Lower lobe of right lung (tissue), 2 donors: ENCODE measurements around the gene OCA2. TPM values are rescaled to one million over a fixed set of nuclear protein-coding genes. Genes with fewer than 3 reads are reported as not detected.
"Not testable (repeated sequence)": the region's sequence is repeated elsewhere in the genome, so short reads cannot be mapped to it uniquely, and the experiment has no call there.

Experiments used
- ATAC-seq, 2 donors: fragments of 200-7000 bp; cut with Tn5 transposase; one replicate each; pipeline ENCODE4 v1.9.1; 2020 to 2022; ENCODE audit warnings: mild to moderate bottlenecking in 2 of 2, moderate library complexity in 2 of 2
- DNase-seq: peaks from one replicate; pipeline ENCODE4 v3.0.0-alpha.2; 2020
- H3K27ac ChIP-seq: fragments of 200-600 bp; one replicate; pipeline ENCODE4 v1.8.0; 2022
- H3K27me3 ChIP-seq: fragments of 200-600 bp; one replicate; pipeline ENCODE4 v1.8.0; 2022; ENCODE audit warnings: low read depth
- H3K36me3 ChIP-seq: fragments of 200-600 bp; one replicate; pipeline ENCODE4 v1.8.0; 2022; ENCODE audit warnings: mild to moderate bottlenecking
- H3K4me1 ChIP-seq: fragments of 200-600 bp; one replicate; pipeline ENCODE4 v1.8.0; 2022
- H3K4me3 ChIP-seq: fragments of 200-600 bp; one replicate; pipeline ENCODE4 v1.8.0; 2022; ENCODE audit warnings: mild to moderate bottlenecking
- H3K9me3 ChIP-seq: fragments of 200-600 bp; one replicate; pipeline ENCODE4 v1.8.0; 2022
- intact Hi-C: fragments of 100-400 bp; cut with DNase I; formaldehyde crosslinking; loops from one replicate; pipeline ENCODE4 v1.11.0; 2022
- total RNA-seq: library from RNA; stranded (reverse); fragmentation: NEBNext Ultra II Directional; extraction: Animal tissue kit (Norgen Biotek cat#: 25700); gene quantifications from one replicate; pipeline ENCODE4 v1.2.1, GENCODE V29; 2021
- TF ChIP-seq, protein P1 (sequence below): fragments of 200-600 bp; IDR thresholded peaks from one replicate; pipeline ENCODE4 v1.8.0; 2022; ENCODE audit warnings: antibody characterized with exemption, mild to moderate bottlenecking
- donor health status: DM: no; HTN: yes; CAD: no; lungs with severe emphysema.

OCA2 gene
- total RNA-seq, 1 donor from 2014 or later, result 1.2 TPM

DNA sequence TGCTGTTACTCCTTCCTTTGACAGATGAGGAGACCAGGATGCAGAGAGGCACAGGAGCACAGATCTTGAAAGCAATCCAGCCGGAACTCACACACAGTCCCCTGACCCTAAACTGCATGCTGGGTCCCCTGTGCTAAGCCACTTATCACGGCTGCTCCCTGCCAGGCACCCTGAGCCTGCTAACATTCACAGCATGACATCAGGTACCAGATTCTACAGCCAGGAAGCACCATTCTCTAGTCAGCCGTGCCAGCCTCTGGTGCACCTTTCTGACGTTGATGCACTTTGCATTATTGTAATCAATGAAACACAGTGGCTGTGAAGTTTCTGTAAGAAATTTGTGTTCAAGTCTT, 247.3 kb downstream of the OCA2 start:
- no peak overlapping the region for H3K27ac ChIP-seq
- TF ChIP-seq, protein P1, sequence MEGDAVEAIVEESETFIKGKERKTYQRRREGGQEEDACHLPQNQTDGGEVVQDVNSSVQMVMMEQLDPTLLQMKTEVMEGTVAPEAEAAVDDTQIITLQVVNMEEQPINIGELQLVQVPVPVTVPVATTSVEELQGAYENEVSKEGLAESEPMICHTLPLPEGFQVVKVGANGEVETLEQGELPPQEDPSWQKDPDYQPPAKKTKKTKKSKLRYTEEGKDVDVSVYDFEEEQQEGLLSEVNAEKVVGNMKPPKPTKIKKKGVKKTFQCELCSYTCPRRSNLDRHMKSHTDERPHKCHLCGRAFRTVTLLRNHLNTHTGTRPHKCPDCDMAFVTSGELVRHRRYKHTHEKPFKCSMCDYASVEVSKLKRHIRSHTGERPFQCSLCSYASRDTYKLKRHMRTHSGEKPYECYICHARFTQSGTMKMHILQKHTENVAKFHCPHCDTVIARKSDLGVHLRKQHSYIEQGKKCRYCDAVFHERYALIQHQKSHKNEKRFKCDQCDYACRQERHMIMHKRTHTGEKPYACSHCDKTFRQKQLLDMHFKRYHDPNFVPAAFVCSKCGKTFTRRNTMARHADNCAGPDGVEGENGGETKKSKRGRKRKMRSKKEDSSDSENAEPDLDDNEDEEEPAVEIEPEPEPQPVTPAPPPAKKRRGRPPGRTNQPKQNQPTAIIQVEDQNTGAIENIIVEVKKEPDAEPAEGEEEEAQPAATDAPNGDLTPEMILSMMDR, result no peak

DNA sequence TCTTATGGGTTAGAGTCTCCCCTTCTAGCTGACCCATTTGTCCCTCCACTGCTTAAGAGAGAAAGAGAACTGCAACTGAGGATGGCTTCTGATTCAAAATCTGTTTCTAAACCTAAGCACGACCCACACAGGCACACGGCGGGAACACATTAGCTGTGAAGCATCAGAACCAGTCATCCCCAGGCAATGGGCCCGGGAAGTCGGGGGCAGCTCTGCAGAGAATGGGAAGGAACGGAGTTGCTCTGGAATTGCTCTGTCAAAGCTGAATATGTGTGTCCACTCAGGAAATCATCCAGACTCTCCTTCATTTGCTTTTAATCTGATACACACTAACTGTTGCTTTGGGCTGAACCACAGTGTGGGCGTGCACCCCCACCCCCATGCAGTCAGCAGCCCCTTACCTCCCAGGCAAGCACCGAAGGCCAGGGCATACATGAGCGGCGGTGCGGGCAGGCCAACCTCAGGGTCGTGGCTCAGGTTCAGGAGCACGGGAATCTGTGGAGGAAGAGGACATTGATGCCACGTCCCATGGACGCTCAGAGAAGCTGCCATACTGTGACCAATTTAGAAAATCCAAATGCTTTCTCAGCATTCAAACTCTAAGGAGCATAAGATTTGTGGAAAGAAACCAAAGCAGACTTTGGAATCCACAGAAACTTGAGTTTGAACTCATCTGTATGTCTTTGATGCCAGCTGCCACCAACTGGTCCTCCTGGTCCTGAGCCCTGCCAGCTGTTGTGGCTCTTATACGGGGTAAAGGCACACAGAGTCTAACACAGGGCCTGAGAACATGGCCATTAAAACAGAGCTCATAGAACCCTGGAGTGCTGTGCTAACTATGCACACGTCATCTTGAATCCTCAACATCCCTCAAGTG, 247.9 kb downstream of the OCA2 start:
- TF ChIP-seq, protein P1, result no peak
- H3K4me1 ChIP-seq, result no peaks in the 10 kb centered on the region
- no peak for ATAC-seq
- no peak for DNase-seq
- H3K36me3 ChIP-seq, result no peaks in the 10 kb centered on the region
- H3K27me3 ChIP-seq, result no peaks in the 10 kb centered on the region
- H3K4me3 ChIP-seq, result no peak overlapping the region
- intact Hi-C loops, result no loop called here
- no peaks in the 10 kb centered on the region for H3K9me3 ChIP-seq
- no peak overlapping the region for H3K27ac ChIP-seq

More for the DNA sequence above, 247.3 kb downstream of the OCA2 start:
- no peaks in the 10 kb centered on the region for H3K4me1 ChIP-seq
- intact Hi-C loops, result no loop called here
- no peaks in the 10 kb centered on the region for H3K27me3 ChIP-seq
- no peaks in the 10 kb centered on the region for H3K9me3 ChIP-seq
- no peak for DNase-seq
- H3K4me3 ChIP-seq, result no peak overlapping the region
- H3K36me3 ChIP-seq, result no peaks in the 10 kb centered on the region
- no peak for ATAC-seq

DNA sequence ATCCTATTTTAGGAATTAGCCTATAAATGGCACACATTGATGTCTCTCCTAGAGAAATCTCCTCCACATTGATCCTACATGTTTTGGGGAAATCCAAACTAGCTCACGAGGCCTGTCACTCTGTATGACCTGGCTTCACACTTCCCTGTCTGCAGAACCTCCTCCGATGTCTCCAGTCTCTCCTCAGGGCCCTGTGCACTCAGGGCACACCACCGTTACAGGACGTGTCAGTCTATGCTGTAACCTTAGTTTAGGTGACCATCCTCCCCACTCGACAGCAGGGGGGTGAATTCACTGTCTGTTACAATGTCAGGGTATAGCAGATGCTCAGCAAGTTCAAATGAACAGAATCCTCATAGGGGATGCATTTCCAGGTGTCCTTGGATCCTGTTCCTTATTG, 249.1 kb downstream of the OCA2 start:
- intact Hi-C loops, result no loop called here
- no peak for ATAC-seq
- Histone ChIP-seq H3K36me3 (no peaks in the 10 kb centered on the region), H3K4me3 (no peak overlapping the region), H3K27me3 (no peaks in the 10 kb centered on the region), H3K27ac (no peak overlapping the region), H3K9me3 (no peaks in the 10 kb centered on the region), H3K4me1 (no peaks in the 10 kb centered on the region)
- no peak for DNase-seq
- TF ChIP-seq, protein P1, result no peak

DNA sequence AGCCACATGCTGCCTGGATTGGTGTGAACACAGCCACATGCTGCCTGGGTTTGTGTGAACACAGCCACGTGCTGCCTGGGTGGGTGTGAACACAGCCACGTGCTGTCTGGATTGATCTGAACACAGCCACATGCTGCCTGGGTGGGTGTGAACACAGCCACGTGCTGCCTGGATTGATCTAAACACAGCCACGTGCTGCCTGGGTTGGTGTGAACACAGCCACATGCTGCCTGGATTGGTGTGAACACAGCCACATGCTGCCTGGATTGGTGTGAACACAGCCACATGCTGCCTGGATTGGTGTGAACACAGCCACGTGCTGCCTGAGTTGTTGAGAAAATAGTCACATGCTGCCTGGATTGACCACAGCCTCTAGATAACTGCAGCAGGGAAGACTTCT, 250.2 kb downstream of the OCA2 start:
- H3K4me3 ChIP-seq, H3K27me3 ChIP-seq, DNase-seq, intact Hi-C loops, H3K36me3 ChIP-seq, H3K27ac ChIP-seq, H3K9me3 ChIP-seq, H3K4me1 ChIP-seq, ATAC-seq: not testable (repeated sequence)

DNA sequence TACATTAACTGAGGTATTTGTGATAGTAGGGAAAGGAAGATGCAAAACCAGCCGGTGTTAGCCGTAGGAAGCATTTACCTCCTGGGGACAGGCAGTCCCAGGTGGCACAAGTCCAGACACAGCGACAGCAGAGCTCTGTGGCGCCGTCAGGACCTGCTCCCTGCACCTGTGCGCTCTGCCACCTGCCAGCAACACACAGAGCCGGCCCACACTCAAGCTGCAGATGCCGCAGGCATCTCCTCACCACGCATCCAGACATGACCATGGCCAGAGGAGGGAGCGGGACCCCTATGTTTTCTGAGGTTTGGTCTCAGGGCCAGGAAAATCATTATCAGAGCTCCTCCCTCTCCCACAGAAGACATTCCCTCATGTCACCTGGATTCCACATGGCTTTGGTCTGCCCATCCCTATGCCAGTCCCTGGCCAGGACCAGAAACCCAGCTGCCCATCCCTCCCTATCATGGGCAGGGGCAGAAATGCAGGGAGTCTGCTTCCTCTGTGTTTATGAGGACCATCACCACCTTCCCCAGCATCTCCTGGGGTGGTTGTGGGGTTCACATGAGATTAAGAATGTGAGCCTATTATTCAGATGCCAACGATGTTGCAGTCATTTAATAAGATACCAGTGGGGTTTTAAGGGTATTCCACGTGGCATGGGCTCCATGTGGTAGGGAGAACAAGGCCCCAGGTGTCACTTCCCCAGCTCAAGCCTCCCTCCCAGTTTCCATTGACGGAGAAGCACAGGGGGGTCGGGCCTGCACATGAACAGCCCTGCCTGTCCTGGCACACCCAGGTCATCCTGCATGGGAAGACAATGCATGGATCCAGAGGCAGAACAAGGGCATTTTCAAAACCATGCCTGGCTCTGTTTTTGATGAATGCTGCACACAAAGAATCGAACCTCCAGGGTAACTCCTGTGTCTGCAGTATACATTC, 251.1 kb downstream of the OCA2 start:
- Histone ChIP-seq H3K27ac (no peak overlapping the region), H3K4me1 (no peaks in the 10 kb centered on the region), H3K36me3 (no peaks in the 10 kb centered on the region), H3K4me3 (no peak overlapping the region), H3K27me3 (no peaks in the 10 kb centered on the region), H3K9me3 (no peaks in the 10 kb centered on the region)
- intact Hi-C loops, result no loop called here
- DNase-seq, result no peak
- TF ChIP-seq, protein P1, result no peak
- no peak for ATAC-seq
